ENCODE results near the gene LEPROT.
"Not testable (repeated sequence)": the region's sequence is repeated elsewhere in the genome, so short reads cannot be mapped to it uniquely, and the experiment has no call there.

LEPROT gene

GRCh38 chr1:65420590-65421350 lies at the start of gene LEPROT, which contains the start of gene LEPR:
TSS of gene LEPROT (plus strand) at chr1:65420668. CDS start at chr1:65420725, 57 bp downstream.
TSS of gene LEPR (plus strand) at chr1:65420668. CDS start at chr1:65565566, 144,898 bp downstream.
- DNase-seq (ENCODE audit: low read depth, low spot score) = no peak

GRCh38 chr1:65371544-65371943 lies 48.9 kb upstream of the LEPROT start:
- DNase-seq (ENCODE audit: low read depth, low spot score) = no peak

GRCh38 chr1:65372557-65372956 lies 47.9 kb upstream of the LEPROT start:
- no peak for DNase-seq (ENCODE audit: low read depth, low spot score)

GRCh38 chr1:65377496-65378246 lies 42.8 kb upstream of the LEPROT start:
- DNase-seq (ENCODE audit: low read depth, low spot score) = no peak

GRCh38 chr1:65378247-65378946 lies 42.1 kb upstream of the LEPROT start:
- DNase-seq (ENCODE audit: low read depth, low spot score) = no peak

GRCh38 chr1:65384426-65384825 lies 36.0 kb upstream of the LEPROT start:
- not testable (repeated sequence) for DNase-seq (ENCODE audit: low read depth, low spot score)

- DNase-seq (ENCODE audit: low read depth, low spot score) = no peak
Measured at GRCh38 chr1:65386439-65386838, 34.0 kb upstream of the LEPROT start.

- no peak for DNase-seq (ENCODE audit: low read depth, low spot score)
Measured at GRCh38 chr1:65387821-65388220, 32.6 kb upstream of the LEPROT start.

- no peak for DNase-seq (ENCODE audit: low read depth, low spot score)
Measured at GRCh38 chr1:65388908-65389695, 31.4 kb upstream of the LEPROT start.

GRCh38 chr1:65392497-65392896 lies 28.0 kb upstream of the LEPROT start:
- no peak for DNase-seq (ENCODE audit: low read depth, low spot score)

GRCh38 chr1:65393347-65393746 lies 27.1 kb upstream of the LEPROT start:
- no peak for DNase-seq (ENCODE audit: low read depth, low spot score)

GRCh38 chr1:65393928-65394327 lies 26.5 kb upstream of the LEPROT start:
- DNase-seq (ENCODE audit: low read depth, low spot score) = no peak

- no peak for DNase-seq (ENCODE audit: low read depth, low spot score)
Measured at GRCh38 chr1:65395887-65396612, 24.4 kb upstream of the LEPROT start.

- no peak for DNase-seq (ENCODE audit: low read depth, low spot score)
Measured at GRCh38 chr1:65398083-65398482, 22.4 kb upstream of the LEPROT start.

- DNase-seq (ENCODE audit: low read depth, low spot score) = no peak
Measured at GRCh38 chr1:65399003-65399402, 21.5 kb upstream of the LEPROT start.

- no peak for DNase-seq (ENCODE audit: low read depth, low spot score)
Measured at GRCh38 chr1:65401612-65402011, 18.9 kb upstream of the LEPROT start.

GRCh38 chr1:65404941-65405340 lies 15.5 kb upstream of the LEPROT start:
- no peak for DNase-seq (ENCODE audit: low read depth, low spot score)

GRCh38 chr1:65407877-65408276 lies 12.6 kb upstream of the LEPROT start:
- DNase-seq (ENCODE audit: low read depth, low spot score) = no peak

- no peak for DNase-seq (ENCODE audit: low read depth, low spot score)
Measured at GRCh38 chr1:65409314-65409713, 11.2 kb upstream of the LEPROT start.

GRCh38 chr1:65409816-65410326 lies 10.6 kb upstream of the LEPROT start:
- DNase-seq (ENCODE audit: low read depth, low spot score) = no peak

Data from activated CD4-positive, CD25-positive, alpha-beta regulatory T cell treated with anti-CD3 and anti-CD28 coated beads, Interleukin-2, amount 50 U/mL, for 16 hours (primary cell).